ENCODE measurements around the gene PIGA.

DNA sequence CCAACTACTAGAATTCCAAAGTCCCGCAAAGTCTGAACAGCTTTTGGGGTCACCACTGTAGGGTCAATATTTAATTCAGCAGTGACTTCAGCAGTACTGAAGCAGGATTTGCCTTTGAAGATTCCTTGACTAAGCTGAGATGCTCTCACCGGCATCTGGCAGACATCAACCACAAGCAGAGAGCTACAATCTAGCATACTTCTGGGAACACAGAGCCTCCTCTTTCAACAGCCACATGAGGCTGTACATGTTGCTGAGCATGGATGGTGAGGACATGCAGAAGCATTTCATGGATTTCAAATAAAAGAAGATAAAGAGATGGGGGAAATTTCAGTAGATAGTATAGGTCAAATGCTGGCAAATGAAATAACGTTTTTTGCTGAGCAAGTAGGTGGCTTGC lies 13.3 kb downstream of the PIGA start:
- TF ChIP-seq TARDBP (IDR thresholded peaks at IDR 0.05), result no peak
- TF ChIP-seq SP1 (IDR thresholded peaks at IDR 0.05), result no peak
- TF ChIP-seq BHLHE40 (IDR thresholded peaks at IDR 0.05; ENCODE audit: borderline replicate concordance), result no peak
- TF ChIP-seq FOXM1 (IDR thresholded peaks at IDR 0.05; ENCODE audit: borderline replicate concordance), result no peak
- TF ChIP-seq FOXA1 (IDR thresholded peaks at IDR 0.05), result no peak
- no peak for TF ChIP-seq CTBP1 (IDR thresholded peaks at IDR 0.05; ENCODE audit: borderline replicate concordance)
- TF ChIP-seq ARNT (IDR thresholded peaks at IDR 0.05), result no peak
- TF ChIP-seq ELF4 (IDR thresholded peaks at IDR 0.05), result no peak
- no peak for TF ChIP-seq L3MBTL2 (conservative IDR thresholded peaks at IDR 0.05)

All from HEK293T (cell line).